Measurements from ENCODE around the gene SCN3B.
A peak's percentile ranks its signal among the peaks of the same experiment; 100 is the strongest.

SCN3B gene

DNA sequence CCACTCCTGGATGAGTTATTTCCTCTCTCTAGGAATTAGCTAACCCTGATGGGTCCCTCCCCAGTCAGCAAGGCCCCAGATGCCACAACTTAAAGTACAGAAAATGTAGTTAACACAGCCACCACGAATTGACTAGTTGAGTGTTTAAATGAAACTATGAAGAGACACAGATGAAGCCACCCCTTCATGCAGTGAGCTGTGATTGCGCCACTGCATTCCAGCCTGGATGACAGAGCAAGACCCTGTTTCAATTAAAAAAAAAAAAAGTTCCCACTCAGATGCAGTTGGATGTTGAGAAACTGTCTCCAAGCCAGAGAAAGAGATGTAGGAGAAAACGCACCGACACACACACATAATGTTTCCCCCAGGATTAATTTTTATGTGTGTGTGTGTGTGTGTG lies 53.3 kb downstream of the SCN3B start:
- no peak for DNase-seq

DNA sequence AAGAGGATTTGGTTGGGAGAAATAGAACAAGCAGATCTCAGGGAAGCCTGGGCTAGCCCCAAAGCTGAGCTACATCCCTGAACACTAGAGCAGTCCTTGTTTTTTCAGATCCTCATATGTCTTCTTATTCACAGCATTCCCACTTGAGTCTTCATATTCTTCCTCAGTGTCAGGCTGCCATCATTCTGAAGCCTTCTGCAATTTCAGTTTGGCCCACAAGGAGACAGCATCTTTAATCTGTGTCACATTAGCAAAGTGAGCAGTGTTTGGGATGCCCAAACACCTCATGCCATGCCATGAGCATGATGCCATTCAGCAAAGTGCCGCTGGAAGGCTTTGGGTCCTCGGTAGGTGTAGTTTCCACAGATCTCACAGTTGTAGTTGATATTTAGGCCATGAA lies 56.6 kb downstream of the SCN3B start:
- no peak for DNase-seq

DNA sequence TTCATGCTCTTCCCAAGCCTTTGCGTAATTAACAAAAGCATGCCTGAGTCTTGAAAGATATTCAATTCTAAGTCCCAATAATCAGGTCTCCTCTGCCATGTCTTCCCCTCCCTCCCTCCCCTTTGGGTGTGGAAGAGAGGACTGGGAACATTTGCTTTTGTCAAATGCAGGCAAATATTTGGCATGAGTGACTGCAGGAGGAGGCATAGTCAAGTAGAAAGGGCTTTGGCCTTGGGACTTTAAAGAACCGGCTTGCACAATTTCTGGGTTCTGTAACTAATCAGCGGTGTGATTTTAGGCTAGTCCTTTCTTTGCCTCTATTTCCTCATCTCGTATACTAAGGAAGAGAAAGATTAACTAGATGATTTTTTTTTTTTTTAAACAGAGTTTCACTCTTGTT lies 59.5 kb downstream of the SCN3B start:
- DNase-seq = no peak

- DNase-seq = no peak
Observed at GRCh38 chr11:123594188-123594901, 60.1 kb downstream of the SCN3B start.

DNA sequence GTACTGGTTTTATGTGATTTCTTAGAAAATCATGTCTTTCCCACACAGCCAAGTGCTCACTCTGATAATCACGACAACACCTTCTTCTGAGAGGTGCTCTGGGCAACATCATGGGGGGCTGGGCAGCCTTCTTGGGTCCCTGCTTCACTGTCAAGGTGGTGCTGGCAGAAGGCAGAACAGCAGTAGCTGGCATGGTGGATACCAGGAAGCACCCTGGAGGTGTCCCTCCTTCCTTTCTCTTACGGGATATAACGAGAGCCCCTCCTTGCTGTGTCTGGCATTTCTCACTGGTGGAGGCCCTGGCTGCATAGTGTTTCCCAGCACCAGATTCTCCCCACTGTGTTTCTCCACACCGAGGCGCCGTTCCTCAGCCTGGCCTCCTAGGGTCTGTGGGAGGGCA lies 60.9 kb downstream of the SCN3B start:
- no peak for DNase-seq

DNA sequence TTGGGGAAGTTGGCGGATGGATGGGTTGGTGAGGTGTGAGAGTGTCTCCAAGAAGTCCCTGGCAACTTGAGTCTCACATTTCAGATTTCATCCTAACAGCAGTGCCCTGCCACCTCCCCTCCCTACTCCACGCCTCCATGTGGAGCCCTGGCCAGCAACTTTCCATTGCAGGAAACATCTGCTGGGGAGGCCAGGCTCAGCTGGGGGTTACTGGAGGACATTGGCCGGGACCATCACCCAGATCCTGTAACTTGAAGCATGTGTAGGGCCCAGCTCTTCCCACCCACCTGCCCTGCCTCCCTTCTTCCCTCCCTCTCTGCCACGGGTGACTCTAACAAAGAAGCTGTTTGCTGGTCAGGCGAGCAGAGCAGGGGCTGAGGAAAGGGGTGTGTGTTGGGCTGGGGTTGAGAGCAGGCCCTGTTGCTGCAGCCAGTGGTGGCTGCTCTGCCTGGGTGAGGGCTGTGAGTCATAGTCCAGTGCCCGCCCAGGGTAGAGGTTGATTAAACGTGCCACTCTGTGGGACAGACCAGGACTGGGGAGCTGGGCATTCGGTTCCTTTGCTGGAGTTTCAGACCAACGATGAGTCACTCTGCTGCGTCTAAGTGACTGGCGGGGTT lies 64.0 kb downstream of the SCN3B start:
- DNase-seq = peak in 1 of 56 donors; percentile 26

DNA sequence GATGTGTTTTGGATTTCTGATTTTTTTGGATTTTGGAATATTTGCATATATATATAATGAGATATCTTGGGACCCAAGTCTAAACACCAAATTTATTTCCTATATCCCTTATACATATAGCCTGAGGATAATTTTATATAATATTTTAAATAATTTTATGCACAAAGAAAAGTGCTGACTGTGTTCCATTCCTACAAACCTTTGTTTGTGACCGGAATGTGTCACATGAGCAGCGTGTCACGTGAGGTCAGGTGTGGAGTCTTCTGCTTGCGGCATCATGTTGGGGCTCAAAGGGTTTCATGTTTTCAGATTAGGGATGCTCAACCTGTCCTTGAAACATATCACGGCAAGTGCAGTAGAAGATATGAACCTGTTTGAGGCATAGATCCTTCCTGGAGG lies 65.6 kb downstream of the SCN3B start:
- DNase-seq = no peak

- DNase-seq = no peak
Observed at GRCh38 chr11:123588117-123588863, 66.1 kb downstream of the SCN3B start.

- no peak for DNase-seq
Observed at GRCh38 chr11:123587559-123587958, 66.9 kb downstream of the SCN3B start.

DNA sequence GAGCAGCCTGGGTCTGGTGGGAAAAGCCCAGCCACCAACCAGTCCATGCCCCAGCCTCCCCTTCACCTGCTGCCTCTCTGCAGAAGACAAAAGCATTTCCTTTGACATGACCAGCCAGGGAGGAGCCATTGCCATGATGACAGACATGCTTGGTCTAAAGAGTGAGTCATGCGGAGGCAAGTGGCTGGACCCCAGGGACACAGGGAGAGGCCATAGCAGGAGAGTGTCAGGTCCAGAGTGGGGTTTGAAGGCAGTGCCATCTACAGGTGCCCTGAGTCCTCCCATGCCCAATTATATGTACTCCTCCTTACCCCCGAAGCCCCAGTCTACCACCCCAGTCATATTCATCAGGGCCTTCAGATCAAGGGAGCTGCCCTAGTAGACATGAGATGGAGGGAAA lies 67.4 kb downstream of the SCN3B start:
- no peak for DNase-seq

- no peak for DNase-seq
Observed at GRCh38 chr11:123586568-123586967, 67.9 kb downstream of the SCN3B start.

DNA sequence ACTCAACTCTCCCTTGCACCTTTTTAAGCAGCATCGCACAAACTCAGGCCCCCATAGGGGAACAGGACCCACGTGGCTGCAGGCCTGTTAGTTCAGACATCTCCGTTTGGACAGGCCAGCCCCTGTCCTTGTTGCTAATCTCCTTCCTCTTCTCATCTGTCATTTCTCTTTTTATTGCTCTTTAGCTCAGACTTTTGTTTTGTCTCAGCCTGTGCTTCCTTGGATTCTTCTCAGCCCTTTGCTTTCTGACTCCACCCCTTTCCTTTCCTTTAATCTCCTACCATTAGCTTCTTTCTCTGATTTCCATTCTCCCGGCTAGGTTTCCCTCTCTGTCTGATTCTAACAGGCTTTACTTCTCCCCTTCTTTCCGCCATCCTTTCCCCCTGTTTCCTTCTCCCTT lies 68.7 kb downstream of the SCN3B start:
- DNase-seq = no peak

DNA sequence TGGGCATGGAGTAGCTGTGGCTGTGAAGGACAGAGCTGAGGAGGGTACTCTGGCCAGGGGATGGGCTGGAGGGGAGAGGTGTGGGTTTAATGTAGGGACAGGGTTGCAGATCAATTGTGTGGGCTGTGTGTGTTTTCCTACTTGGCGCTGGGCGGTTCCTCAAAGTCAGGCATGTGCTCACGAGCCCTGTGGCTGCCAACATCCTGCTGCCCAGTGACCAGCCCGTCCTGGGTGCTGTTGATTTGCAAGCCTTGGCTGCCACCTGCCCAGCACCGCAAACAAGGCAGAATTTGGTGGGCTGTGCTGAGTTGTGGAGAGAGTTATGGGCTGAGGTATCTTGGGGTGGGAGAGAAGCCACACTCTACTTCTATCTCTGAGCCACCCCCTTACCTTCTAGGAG lies 69.2 kb downstream of the SCN3B start:
- DNase-seq = no peak

- DNase-seq = no peak
Observed at GRCh38 chr11:123584737-123585136, 69.7 kb downstream of the SCN3B start.

GRCh38 chr11:123584186-123584585 lies 70.2 kb downstream of the SCN3B start:
- no peak for DNase-seq

DNA sequence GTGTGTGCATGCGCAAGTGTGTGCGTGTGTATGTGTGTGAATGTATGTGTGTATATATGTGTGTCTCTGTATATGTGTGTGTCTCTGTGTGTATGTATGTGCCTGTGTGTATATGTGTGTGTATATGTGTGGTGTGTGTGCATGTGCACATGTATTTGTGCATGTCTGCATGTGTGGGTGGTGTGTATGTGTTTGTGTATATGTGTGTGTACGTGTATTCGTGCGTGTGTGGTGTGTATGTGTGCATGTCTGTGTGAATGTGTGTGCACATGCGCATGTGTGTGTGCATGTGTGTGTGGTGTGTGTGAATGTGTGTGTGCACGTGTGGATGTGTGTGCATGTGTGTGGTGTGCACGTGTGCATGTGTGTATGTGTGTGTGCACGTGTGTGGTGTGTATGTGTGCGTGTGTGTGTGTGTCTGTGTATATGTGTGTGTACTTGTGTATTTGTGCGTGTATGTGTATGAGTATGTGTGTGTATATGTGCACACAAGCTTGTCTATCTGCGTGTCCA lies 71.4 kb downstream of the SCN3B start:
- no peak for DNase-seq

DNA sequence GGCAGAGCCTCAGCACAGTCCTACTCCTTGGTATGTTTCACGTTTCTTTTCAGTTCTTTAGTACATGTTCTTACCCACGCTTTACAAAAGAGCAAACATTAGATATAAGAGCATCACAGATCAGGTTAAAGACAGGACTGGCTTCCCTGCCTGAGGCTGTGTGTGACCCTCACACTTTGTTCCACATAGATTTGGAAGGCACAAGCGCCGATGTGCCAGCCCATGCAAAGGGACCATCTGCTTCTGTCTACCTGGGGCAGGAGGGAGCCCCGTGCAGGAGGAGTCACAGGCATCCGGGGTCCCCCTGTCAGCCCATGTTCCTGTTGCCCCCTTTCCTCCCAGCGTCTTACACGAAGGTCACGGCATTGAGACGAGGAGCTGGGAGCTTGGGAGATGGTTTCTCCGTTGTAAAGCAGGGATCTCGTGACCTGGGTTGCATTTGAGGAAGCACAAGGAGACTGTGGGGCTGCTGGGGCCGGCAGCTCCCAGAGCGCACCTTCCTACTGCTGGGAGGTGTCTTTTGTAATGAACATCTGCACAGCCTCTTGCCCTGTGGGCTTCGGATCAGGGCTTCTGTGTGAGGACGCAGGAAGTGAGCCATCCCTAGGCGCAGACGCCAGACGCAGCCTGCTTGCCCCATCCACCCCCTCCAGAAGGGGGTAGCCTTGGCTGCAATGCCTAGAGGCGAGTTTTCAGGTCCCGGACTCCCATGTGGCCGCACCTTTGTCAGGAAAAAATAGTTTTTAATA lies 72.6 kb downstream of the SCN3B start:
- no peak for DNase-seq

GRCh38 chr11:123580557-123581275 lies 73.7 kb downstream of the SCN3B start:
- peak in 16 of 56 donors; percentile 16 to 48 (median 36) for DNase-seq

DNA sequence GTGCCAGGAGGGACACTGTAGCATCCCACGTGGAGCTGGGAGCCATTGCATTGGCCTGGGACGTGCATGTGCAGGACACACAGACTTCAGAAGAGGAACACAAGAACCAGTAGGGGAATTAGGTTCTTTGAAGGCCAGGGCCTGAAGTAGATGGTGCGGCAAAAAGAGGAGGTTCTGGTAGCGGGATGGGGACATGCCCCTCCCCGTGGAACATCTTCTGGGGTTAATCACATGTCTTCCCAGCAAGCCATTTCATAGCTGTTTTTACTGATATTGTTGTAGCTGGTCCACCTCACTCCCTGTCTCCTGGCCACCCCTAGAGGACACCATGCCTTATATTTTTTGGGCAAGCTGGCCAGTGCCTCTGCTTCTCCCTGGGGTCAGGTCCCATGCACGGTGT lies 74.3 kb downstream of the SCN3B start:
- no peak for DNase-seq

DNA sequence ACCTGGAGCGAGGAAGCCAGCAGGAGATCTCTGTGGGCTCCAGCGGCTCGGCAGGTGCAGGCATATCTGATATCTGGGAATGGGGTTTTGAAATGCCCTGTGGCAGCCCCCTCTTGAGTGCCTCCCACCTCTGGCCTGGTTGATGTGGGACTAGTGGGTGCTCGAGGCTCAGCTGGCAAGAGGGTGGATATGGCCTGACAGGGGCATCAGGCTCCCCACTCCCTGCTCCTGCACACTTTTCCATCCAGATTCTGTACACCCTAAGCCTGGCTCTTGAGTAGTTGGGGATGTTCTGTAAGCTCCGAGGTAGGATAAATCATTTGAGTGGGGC lies 75.0 kb downstream of the SCN3B start:
- DNase-seq = no peak
